ENCODE results near the gene CTSL.

CTSL gene

DNA sequence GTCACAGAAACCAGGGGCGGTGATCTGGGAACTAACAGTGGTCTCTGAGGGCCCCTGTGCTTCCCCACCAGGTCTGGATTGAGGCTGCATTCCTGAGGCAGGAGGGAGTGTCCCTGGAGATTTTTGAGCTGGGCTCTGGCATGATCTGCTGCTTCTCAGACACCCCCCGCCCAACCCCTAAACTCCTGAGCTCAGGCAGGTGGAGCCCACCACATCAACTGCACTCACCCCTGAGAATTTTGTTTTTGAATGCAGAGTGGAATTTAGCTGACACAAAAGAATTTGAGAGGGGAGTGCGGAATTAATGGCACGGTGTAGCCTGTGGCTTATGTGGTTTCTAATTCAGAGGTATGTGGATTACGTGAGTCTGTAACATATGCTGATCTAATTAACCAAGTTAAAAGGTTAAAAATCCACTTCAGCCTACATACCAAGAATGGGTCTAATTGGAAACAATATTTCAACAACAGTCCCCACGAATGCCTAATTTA lies 23.9 kb upstream of the CTSL start:
- H3K9ac ChIP-seq (ENCODE audit: low read depth, low read length) = no peak overlapping the region
- H3K4me1 ChIP-seq (ENCODE audit: insufficient read depth, low read length) = no peaks in the 10 kb centered on the region
- H3K27me3 ChIP-seq (ENCODE audit: insufficient read depth, low read length, poor library complexity) = no peaks in the 10 kb centered on the region
- no peaks in the 10 kb centered on the region for H3K36me3 ChIP-seq (ENCODE audit: insufficient read depth, low read length)
- TF ChIP-seq, protein P1, sequence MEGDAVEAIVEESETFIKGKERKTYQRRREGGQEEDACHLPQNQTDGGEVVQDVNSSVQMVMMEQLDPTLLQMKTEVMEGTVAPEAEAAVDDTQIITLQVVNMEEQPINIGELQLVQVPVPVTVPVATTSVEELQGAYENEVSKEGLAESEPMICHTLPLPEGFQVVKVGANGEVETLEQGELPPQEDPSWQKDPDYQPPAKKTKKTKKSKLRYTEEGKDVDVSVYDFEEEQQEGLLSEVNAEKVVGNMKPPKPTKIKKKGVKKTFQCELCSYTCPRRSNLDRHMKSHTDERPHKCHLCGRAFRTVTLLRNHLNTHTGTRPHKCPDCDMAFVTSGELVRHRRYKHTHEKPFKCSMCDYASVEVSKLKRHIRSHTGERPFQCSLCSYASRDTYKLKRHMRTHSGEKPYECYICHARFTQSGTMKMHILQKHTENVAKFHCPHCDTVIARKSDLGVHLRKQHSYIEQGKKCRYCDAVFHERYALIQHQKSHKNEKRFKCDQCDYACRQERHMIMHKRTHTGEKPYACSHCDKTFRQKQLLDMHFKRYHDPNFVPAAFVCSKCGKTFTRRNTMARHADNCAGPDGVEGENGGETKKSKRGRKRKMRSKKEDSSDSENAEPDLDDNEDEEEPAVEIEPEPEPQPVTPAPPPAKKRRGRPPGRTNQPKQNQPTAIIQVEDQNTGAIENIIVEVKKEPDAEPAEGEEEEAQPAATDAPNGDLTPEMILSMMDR (IDR thresholded peaks at IDR 0.05; ENCODE audit: borderline replicate concordance, extremely low read depth, low read length, poor library complexity, severe bottlenecking) = no peak
- TF ChIP-seq EZH2 (IDR thresholded peaks at IDR 0.05; ENCODE audit: borderline replicate concordance, low read depth, low read length, severe bottlenecking) = no peak
- no peaks in the 10 kb centered on the region for H4K20me1 ChIP-seq (ENCODE audit: insufficient read depth, low read length)
- no peaks in the 10 kb centered on the region for H3K9me3 ChIP-seq (ENCODE audit: insufficient read depth, low read length, severe bottlenecking)
- no peaks in the 10 kb centered on the region for H3K79me2 ChIP-seq (ENCODE audit: insufficient read depth, low read length)
- DNase-seq (no peak), ATAC-seq (ENCODE audit: insufficient read depth, low read depth) (no peak)
- H3K27ac ChIP-seq (ENCODE audit: low read length) = no peak overlapping the region
- no peak overlapping the region for H2AFZ ChIP-seq (ENCODE audit: low read depth, low read length)
- no peak overlapping the region for H3K4me2 ChIP-seq (ENCODE audit: insufficient read depth, low read length)
- H3K4me3 ChIP-seq (ENCODE audit: low read depth in 1 of 2, low read length in 2 of 2) = no peak overlapping the region

DNA sequence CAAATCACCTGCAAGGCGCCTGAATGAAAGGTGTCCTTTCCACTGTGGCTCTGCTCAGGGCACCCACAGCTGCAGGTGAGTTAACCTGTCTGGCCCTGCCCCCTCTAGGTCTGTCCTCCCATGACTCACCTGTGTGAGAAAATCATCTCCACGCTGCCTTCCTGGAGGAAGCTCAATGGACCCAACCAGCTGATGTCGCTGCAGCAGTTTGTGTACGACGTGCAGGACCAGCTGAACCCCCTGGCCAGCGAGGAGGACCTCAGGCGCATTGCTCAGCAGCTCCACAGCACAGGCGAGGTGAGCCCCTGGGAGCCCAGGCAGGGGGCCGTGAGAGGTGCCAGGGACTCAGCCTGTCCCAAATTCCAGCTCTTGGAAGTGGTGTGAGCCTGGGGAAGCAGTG lies 23.0 kb upstream of the CTSL start:
- DNase-seq (no peak), ATAC-seq (ENCODE audit: insufficient read depth, low read depth) (no peak)
- Histone ChIP-seq H3K9ac (ENCODE audit: low read depth, low read length) (no peak overlapping the region), H3K27ac (ENCODE audit: low read length) (no peak overlapping the region), H3K79me2 (ENCODE audit: insufficient read depth, low read length) (no peaks in the 10 kb centered on the region), H3K36me3 (ENCODE audit: insufficient read depth, low read length) (no peaks in the 10 kb centered on the region), H3K4me1 (ENCODE audit: insufficient read depth, low read length) (no peaks in the 10 kb centered on the region), H2AFZ (ENCODE audit: low read depth, low read length) (no peak overlapping the region), H4K20me1 (ENCODE audit: insufficient read depth, low read length) (no peaks in the 10 kb centered on the region), H3K9me3 (ENCODE audit: insufficient read depth, low read length, severe bottlenecking) (no peaks in the 10 kb centered on the region), H3K4me2 (ENCODE audit: insufficient read depth, low read length) (no peak overlapping the region), H3K4me3 (ENCODE audit: low read depth in 1 of 2, low read length in 2 of 2) (no peak overlapping the region), H3K27me3 (ENCODE audit: insufficient read depth, low read length, poor library complexity) (no peaks in the 10 kb centered on the region)
- TF ChIP-seq EZH2 (IDR thresholded peaks at IDR 0.05; ENCODE audit: borderline replicate concordance, low read depth, low read length, severe bottlenecking) = no peak
- TF ChIP-seq, protein P1 (IDR thresholded peaks at IDR 0.05; ENCODE audit: borderline replicate concordance, extremely low read depth, low read length, poor library complexity, severe bottlenecking) = no peak

DNA sequence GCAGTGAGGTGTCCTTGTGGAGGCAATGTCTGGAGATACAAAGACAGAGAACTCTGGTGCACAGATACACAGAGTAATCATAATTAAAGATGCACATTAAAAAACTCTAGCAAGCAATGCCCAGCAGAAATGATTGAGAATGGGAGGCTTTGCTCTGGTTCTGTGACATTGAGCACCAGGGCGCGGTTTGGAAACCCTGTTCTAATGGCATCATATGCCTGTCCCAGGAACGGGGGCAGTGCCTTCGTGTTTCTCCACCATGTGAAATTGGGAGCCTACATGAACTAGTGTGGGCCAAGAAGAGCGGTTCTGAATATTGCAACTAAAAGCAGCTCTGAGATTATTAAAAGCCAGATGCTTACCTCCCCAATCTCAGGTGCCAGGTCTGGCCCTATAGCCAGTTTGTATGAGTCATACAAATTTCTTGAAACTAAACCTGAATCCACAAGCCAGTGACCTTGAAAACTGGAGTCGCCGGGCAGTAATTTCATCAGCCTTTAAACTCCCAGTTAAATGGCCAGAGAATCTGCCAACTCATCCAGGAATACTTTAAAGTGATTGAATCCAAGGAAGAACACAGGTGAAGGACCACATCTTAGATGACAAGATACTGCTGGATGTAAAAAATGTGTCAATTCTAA lies 22.2 kb upstream of the CTSL start:
- Histone ChIP-seq H3K36me3 (ENCODE audit: insufficient read depth, low read length) (no peaks in the 10 kb centered on the region), H3K9me3 (ENCODE audit: insufficient read depth, low read length, severe bottlenecking) (no peaks in the 10 kb centered on the region), H3K9ac (ENCODE audit: low read depth, low read length) (no peak overlapping the region), H2AFZ (ENCODE audit: low read depth, low read length) (no peak overlapping the region), H4K20me1 (ENCODE audit: insufficient read depth, low read length) (no peaks in the 10 kb centered on the region), H3K4me2 (ENCODE audit: insufficient read depth, low read length) (no peak overlapping the region), H3K27me3 (ENCODE audit: insufficient read depth, low read length, poor library complexity) (no peaks in the 10 kb centered on the region), H3K79me2 (ENCODE audit: insufficient read depth, low read length) (no peaks in the 10 kb centered on the region), H3K27ac (ENCODE audit: low read length) (no peak overlapping the region), H3K4me3 (ENCODE audit: low read depth in 1 of 2, low read length in 2 of 2) (no peak overlapping the region), H3K4me1 (ENCODE audit: insufficient read depth, low read length) (no peaks in the 10 kb centered on the region)
- no peak for TF ChIP-seq EZH2 (IDR thresholded peaks at IDR 0.05; ENCODE audit: borderline replicate concordance, low read depth, low read length, severe bottlenecking)
- TF ChIP-seq, protein P1 (IDR thresholded peaks at IDR 0.05; ENCODE audit: borderline replicate concordance, extremely low read depth, low read length, poor library complexity, severe bottlenecking) = no peak
- ATAC-seq (ENCODE audit: insufficient read depth, low read depth) (no peak), DNase-seq (no peak)

All from DND-41 (cell line).